Subcutaneous abdominal adipose tissue (tissue), 5 donors: ENCODE measurements around the gene ROBO1.

Experiments used
- H3K27ac ChIP-seq: one replicate; pipeline ENCODE4 v1.7.0; 2013; ENCODE audit warnings: low read depth, mild to moderate bottlenecking, inconsistent platforms, low read length, moderate library complexity
- H3K27me3 ChIP-seq, 5 donors: one replicate each; pipeline ENCODE4 v1.7.0; 2013; ENCODE audit warnings: low read length in 5 of 5, inconsistent platforms in 1 of 5; ENCODE audit not compliant: control insufficient read depth in 5 of 5, insufficient read depth in 4 of 5
- H3K36me3 ChIP-seq, 5 donors: one replicate each; pipeline ENCODE4 v1.7.0; 2013; ENCODE audit warnings: low read length in 5 of 5; ENCODE audit not compliant: control insufficient read depth in 5 of 5, insufficient read depth in 5 of 5
- H3K4me1 ChIP-seq, 5 donors: one replicate each; pipeline ENCODE4 v1.7.0; 2013; ENCODE audit warnings: low read length in 5 of 5, mild to moderate bottlenecking in 3 of 5, moderate library complexity in 1 of 5; ENCODE audit not compliant: control insufficient read depth in 5 of 5, insufficient read depth in 5 of 5
- H3K4me3 ChIP-seq, 5 donors: one replicate each; pipeline ENCODE4 v1.7.0; 2013; ENCODE audit warnings: low read length in 5 of 5, low read depth in 1 of 5
- H3K9ac ChIP-seq, 5 donors: one replicate each; pipeline ENCODE4 v1.7.0; 2013; ENCODE audit warnings: low read length in 5 of 5, mild to moderate bottlenecking in 4 of 5, moderate library complexity in 3 of 5
- H3K9me3 ChIP-seq, 5 donors: one replicate each; pipeline ENCODE4 v1.7.0; 2013; ENCODE audit warnings: low read length in 5 of 5; ENCODE audit not compliant: control insufficient read depth in 5 of 5
- donor health status: healthy.
- donor health status: healthy.
- donor health status: healthy.
- donor health status: healthy.
- donor health status: healthy.

The ROBO1 gene

DNA sequence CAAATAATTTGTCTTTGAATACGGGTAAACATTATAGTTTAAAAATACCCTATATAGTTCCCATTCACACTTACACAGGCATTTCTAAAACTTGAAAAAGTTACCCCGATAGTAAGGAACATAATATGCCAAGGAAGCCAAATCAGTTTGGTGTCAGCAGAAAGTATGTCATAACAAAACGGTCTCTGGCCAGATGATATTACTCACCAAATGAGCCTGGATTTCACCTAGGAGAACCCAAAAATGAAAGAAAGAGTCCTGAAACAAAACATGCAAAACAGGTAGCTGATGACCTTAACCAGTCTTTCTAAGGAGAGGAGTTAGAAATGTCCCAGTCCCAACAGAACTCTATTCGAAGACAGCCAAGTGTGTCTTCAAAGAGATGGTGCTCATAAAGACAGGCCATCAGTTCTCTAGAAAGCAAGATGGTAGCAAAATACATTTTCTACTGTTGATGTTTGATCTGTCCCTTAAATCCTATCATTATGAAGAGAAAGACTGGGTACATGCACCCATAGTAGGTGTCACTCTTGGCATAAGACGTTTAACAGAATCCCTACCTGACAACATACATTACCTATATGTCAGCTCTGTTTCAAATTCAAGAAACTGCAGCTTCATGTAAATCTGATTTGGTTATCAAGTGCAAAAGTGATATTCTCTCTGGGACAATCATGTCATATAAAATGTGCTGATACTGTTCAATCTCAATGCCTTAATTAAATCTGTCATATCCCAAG lies 942.5 kb downstream of the ROBO1 start:
- H3K27me3 ChIP-seq = no peaks in the 10 kb centered on the region
- H3K9me3 ChIP-seq = no peaks in the 10 kb centered on the region
- H3K4me1 ChIP-seq = peaks cover 0 to 18% (median 0%) of the 10 kb centered on the region in 5 donors
- no peaks in the 10 kb centered on the region for H3K36me3 ChIP-seq
- no peak overlapping the region for H3K4me3 ChIP-seq
- no peak overlapping the region for H3K9ac ChIP-seq
- no peak overlapping the region for H3K27ac ChIP-seq

DNA sequence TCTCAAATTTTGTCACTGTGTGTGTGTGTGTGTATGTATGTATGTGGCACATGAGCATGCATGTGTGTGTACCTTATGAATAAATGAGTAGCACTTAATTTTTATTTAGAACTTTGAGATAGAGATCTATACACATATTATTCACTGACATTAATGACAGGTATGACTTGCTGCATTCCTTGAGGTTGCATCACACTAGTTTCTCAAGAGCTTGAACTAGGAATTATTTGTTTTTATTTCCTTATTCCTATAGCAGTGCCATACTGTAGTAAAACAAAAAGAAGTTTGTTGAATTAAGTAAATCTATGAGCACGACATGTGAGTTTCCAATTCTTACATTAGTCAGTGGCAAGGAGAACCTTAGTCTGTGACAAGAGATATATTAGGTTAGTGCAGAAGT lies 943.9 kb downstream of the ROBO1 start:
- no peak overlapping the region for H3K9ac ChIP-seq
- no peak overlapping the region for H3K27ac ChIP-seq
- no peaks in the 10 kb centered on the region for H3K9me3 ChIP-seq
- peaks cover 0 to 19% (median 0%) of the 10 kb centered on the region in 5 donors for H3K4me1 ChIP-seq
- H3K4me3 ChIP-seq = no peak overlapping the region
- no peaks in the 10 kb centered on the region for H3K36me3 ChIP-seq
- H3K27me3 ChIP-seq = no peaks in the 10 kb centered on the region

DNA sequence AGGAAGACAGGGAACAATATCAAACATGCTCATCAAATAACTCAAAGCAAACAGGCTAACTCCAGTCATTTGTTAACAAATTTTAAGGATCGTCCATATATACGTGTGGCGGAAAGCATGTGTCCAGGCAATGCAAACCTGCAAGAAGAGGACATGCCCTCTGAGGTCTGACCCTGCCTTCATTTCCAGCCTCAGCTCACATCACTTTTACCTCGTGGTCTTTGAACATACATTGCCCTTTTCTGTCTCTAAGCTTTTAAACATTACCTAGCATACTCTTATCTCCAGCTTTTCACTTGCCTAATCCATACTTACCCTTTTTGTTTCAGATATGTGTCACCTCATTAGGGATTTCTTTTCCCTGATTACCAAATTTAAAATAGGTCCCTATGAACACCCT lies 944.4 kb downstream of the ROBO1 start:
- Histone ChIP-seq H3K4me1 (peaks cover 0 to 19% (median 0%) of the 10 kb centered on the region in 5 donors), H3K27me3 (no peaks in the 10 kb centered on the region), H3K4me3 (no peak overlapping the region), H3K9me3 (no peaks in the 10 kb centered on the region), H3K36me3 (no peaks in the 10 kb centered on the region), H3K9ac (no peak overlapping the region), H3K27ac (no peak overlapping the region)

DNA sequence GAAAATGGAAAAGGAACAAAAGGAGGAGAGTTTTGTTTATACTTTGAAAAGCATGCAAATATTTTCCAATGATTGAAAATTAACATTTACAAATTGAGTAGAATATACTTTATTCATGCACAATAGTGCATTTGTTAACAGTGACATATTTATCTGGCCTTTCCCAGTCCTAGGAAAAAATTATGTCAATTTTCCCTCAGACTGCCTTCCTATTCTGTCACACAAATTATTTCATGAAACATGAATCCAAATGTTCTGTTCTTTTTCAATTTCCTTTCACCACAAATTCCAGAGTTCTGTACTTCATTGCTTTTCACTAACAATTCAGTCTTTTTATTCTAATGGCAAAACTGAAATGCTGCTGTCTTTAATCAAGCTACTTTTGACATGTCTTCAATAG lies 945.1 kb downstream of the ROBO1 start:
- Histone ChIP-seq H3K9ac (no peak overlapping the region), H3K36me3 (no peaks in the 10 kb centered on the region), H3K27me3 (no peaks in the 10 kb centered on the region), H3K27ac (no peak overlapping the region), H3K9me3 (no peaks in the 10 kb centered on the region), H3K4me3 (no peak overlapping the region), H3K4me1 (peaks cover 0 to 19% (median 0%) of the 10 kb centered on the region in 5 donors)

DNA sequence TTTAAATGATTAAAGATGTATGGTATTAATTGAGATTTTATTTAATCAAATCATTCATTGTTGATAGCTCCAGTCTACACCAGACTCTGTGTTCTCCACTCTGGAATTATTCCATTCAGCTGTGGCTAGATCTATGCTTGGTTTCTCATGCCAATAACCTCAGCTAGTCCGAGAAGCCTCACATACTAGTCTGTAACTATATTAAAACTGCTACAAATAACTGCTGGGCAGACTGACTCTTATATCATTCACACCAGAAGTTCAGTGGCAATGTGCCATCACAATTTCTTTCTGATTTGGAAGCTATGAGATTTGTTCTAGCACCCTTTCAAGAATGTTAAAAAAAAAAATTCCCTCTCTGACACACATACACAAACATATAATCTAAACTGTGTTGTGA lies 947.3 kb downstream of the ROBO1 start:
- Histone ChIP-seq H3K4me3 (no peak overlapping the region), H3K27ac (no peak overlapping the region), H3K9me3 (no peaks in the 10 kb centered on the region), H3K36me3 (no peaks in the 10 kb centered on the region), H3K27me3 (no peaks in the 10 kb centered on the region), H3K4me1 (peaks cover 0 to 19% (median 0%) of the 10 kb centered on the region in 5 donors), H3K9ac (peak overlapping the region in 1 of 5 donors; percentile 28)

DNA sequence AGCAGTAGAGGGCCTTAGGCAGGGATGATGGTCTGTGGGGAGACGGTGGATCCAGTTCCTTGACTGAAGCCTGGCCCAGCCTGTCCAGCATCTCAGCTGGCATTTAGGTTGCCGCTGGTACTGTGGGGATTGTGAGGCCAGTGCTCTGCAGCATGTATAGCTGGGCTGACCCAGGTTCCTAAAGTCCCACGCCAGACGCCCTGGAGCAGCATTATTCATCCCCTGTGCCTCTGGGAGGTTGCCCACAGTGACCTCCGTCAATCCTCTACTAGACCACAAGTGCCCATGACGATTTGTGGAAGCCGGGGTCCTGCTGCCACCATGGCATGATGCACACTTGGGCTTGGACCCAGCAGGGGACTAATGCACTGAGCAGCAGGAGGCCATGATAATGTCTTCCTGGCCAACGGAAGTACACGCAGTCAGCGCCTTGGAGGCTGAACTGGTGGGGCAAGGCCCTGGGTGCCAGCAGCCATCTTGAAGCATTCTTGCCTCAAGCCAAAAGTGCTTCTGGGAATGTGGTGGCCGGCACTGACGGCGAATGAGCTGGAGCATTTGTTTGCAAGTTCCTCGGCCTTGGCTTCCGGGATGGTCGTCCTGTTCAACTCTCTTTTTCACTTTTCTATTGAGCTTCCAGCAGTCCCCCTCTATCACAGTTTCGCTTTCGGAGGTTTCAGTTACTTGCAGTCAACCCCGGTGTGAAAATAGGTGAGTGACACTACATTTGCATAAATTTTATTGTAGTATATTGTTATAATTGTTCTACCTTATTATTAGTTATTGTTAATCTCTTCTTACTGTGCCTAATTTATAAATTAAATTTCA lies 949.4 kb downstream of the ROBO1 start:
- Histone ChIP-seq H3K4me3 (no peak overlapping the region), H3K27ac (no peak overlapping the region), H3K4me1 (peaks cover 0 to 6% (median 0%) of the 10 kb centered on the region in 5 donors)

DNA sequence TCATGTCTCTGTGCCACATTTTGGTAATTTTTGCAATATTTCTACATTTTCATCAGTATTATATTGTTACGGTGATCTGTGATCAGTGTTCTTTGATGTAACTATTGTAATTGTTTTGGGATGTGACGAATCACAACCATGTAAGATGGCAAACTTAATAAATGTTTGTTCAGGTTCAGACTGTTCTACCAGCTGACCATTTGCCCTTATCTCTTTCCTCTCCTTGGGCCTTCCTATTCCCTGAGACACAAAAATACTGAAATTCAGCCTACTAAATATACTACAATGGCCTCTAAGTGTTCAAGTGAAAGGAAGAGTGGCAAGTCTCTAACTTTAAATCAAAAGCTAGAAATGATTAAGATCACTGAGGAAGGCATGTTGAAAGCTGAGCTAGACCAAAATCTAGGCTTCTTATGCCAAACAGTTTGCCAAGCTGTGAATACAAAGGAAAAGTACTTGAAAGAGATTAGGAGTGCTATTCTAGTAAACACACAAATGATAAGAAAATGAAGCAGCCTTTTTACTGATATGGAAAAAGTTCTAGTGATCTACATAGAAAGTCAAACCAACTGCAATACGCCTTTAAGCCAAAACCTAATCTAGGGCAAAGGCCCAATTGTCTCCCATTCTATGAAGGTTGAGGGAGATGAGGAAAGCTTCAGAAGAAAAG lies 952.8 kb downstream of the ROBO1 start:
- Histone ChIP-seq H3K4me1 (peaks cover 0 to 7% (median 0%) of the 10 kb centered on the region in 5 donors), H3K9ac (no peak overlapping the region), H3K9me3 (no peaks in the 10 kb centered on the region), H3K27ac (no peak overlapping the region), H3K4me3 (no peak overlapping the region), H3K36me3 (no peaks in the 10 kb centered on the region), H3K27me3 (no peaks in the 10 kb centered on the region)

More for the DNA sequence above, 949.4 kb downstream of the ROBO1 start:
- no peaks in the 10 kb centered on the region for H3K27me3 ChIP-seq
- no peak overlapping the region for H3K9ac ChIP-seq
- H3K36me3 ChIP-seq = no peaks in the 10 kb centered on the region
- H3K9me3 ChIP-seq = no peaks in the 10 kb centered on the region

DNA sequence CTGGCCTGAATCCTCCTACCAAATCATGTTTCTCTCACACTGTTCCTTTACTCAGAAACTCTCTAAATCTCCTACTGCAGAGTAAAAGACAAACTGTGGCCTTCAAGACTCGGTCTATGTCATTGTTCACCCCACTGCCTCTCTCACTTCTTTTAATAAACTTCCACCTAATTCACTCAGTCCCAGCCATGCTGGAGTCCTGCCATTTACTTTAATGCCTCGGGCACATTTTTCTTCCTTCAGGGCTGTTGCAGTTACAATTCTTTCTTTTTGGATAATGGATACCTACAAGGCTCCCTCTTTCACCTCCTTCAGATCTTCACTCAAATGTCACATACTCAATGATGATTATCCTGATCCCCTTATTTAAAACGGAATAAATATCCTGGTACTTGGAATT lies 955.6 kb downstream of the ROBO1 start:
- peaks cover 0 to 9% (median 0%) of the 10 kb centered on the region in 5 donors for H3K4me1 ChIP-seq
- no peak overlapping the region for H3K27ac ChIP-seq
- no peak overlapping the region for H3K4me3 ChIP-seq
- H3K36me3 ChIP-seq = no peaks in the 10 kb centered on the region
- no peaks in the 10 kb centered on the region for H3K9me3 ChIP-seq
- no peaks in the 10 kb centered on the region for H3K27me3 ChIP-seq
- H3K9ac ChIP-seq = no peak overlapping the region

DNA sequence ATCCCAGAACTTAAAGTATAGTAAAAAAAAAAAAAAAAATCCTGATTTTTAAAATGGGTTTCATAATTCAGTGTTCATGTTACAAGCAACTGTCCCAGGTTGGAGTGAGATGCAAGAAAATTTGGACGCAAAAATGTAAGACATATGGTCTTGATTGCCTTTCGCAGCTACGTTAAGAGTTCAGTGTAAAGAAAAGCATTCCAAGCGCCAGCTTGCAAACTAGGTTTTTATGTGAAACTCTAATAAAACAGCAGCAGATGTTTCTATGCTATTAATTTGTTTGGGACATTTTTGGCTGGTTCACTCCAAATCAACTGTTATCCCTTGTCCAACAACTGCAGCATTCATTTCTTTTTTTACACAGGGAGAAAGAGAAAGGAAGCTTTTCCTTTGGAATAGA lies 957.8 kb downstream of the ROBO1 start:
- Histone ChIP-seq H3K4me3 (no peak overlapping the region), H3K9ac (no peak overlapping the region), H3K9me3 (no peaks in the 10 kb centered on the region), H3K36me3 (no peaks in the 10 kb centered on the region), H3K4me1 (peaks cover 0 to 12% (median under 1%) of the 10 kb centered on the region in 5 donors), H3K27me3 (no peaks in the 10 kb centered on the region), H3K27ac (no peak overlapping the region)
